ENCODE results near the gene TAX1BP3.
A peak's percentile ranks its signal among the peaks of the same experiment; 100 is the strongest.

Gene TAX1BP3

DNA sequence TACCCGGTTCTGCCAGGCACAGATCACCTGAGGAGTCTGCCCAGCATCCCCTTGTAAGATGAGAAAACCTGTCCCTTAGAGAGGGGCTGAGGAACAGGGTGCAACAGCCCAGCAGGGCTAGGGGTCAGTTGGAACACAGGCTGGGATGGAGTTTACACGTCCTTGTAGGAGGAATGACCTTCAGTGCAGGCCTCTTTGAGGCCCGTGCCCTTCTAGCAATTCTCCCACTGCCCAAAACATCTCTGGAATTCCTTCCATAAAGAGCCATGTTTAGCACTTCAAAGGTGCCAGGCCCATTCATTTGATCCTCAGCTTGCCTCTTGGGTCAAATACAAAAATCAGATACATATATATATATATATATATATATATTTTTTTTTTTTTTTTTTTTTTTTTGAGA, 27.4 kb downstream of the TAX1BP3 start:
- TF ChIP-seq, protein P1, sequence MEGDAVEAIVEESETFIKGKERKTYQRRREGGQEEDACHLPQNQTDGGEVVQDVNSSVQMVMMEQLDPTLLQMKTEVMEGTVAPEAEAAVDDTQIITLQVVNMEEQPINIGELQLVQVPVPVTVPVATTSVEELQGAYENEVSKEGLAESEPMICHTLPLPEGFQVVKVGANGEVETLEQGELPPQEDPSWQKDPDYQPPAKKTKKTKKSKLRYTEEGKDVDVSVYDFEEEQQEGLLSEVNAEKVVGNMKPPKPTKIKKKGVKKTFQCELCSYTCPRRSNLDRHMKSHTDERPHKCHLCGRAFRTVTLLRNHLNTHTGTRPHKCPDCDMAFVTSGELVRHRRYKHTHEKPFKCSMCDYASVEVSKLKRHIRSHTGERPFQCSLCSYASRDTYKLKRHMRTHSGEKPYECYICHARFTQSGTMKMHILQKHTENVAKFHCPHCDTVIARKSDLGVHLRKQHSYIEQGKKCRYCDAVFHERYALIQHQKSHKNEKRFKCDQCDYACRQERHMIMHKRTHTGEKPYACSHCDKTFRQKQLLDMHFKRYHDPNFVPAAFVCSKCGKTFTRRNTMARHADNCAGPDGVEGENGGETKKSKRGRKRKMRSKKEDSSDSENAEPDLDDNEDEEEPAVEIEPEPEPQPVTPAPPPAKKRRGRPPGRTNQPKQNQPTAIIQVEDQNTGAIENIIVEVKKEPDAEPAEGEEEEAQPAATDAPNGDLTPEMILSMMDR (IDR thresholded peaks at IDR 0.05; ENCODE audit: insufficient read depth, low read length, missing control alignments): no peak
- DNase-seq (ENCODE audit: low read depth, low spot score): no peak
- CTCF ChIA-PET: interaction anchor here (5.4 kb wide), 1 partner anchor 7 kb away, joined by 40 read pairs; no protein-coding TSS in a partner anchor
- H3K4me3 ChIP-seq (ENCODE audit: low read depth, low read length): no peak overlapping the region
- POLR2A ChIA-PET: interaction anchor here (0.6 to 1.0 kb wide), 1 partner anchor 27 kb away, joined by 3 to 5 read pairs; no protein-coding TSS in a partner anchor

DNA sequence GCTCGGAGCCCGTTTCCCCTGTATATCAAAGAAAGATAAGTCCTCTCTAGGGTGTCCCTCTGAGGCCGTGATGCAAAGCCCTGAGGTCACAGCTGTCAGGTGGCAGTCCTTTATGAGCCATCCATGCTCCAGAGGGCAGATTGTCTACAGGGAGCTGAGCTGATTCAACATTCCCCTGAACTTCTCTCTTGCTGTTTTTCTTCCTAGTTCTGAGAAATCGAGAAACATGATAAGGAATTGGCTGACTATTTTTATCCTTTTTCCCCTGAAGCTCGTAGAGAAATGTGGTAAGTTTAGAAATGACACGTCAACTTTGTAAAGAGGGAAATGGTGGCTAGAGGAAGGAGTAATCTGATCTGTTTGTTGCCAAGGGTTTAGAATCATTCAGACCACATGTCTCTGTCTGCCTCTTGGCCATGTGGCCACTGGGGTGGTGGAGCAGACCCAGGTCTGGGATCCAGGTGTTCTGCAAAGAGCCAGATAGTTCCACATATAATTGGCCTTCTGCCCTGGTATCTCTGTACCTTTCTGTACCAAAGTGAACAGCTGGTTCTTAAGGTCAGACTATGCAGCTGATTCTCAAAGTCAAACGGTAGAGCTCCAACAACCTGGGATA, 28.3 kb downstream of the TAX1BP3 start:
- CTCF ChIA-PET: interaction anchor here (0.8 to 5.4 kb wide), 3 partner anchors 8 to 104 kb away, joined by 3 to 40 read pairs (median 3); no protein-coding TSS in a partner anchor
- DNase-seq (ENCODE audit: low read depth, low spot score): peak; percentile 44
- POLR2A ChIA-PET: interaction anchor here (1.0 kb wide), 1 partner anchor 28 kb away, joined by 5 read pairs; no protein-coding TSS in a partner anchor
- no peak overlapping the region for H3K4me3 ChIP-seq (ENCODE audit: low read depth, low read length)
- TF ChIP-seq, protein P1 (IDR thresholded peaks at IDR 0.05; ENCODE audit: insufficient read depth, low read length, missing control alignments): no peak

DNA sequence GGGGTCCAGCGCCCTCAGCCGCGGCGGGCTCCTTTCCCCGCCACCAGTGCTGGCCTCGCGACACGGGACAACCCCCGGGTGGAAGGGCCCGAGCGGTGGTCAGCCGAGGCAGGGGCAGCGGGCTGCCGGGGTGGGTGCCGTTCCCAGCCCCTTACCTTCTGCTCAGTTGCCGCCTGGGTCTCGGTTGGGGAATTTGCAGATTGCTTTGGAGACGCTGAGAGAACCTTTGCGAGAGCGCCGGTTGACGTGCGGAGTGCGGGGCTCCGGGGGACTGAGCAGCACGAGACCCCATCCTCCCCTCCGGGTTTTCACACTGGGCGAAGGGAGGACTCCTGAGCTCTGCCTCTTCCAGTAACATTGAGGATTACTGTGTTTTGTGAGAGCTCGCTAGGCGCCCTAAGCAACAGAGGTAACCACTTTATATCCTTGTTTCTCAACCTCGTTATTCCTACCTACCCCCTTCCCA, 31.4 kb downstream of the TAX1BP3 start:
- ChIA-PET CTCF (interaction anchor here (1.2 to 5.4 kb wide), 2 partner anchors 11 to 101 kb away, joined by 3 to 40 read pairs; no protein-coding TSS in a partner anchor), POLR2A (interaction anchor here (1.4 kb wide), 2 partner anchors 31 to 86 kb away, joined by 4 to 11 read pairs; partner anchors contain the start of genes EMC6, HASPIN and TAX1BP3)
- DNase-seq (ENCODE audit: low read depth, low spot score): no peak
- TF ChIP-seq, protein P1 (IDR thresholded peaks at IDR 0.05; ENCODE audit: insufficient read depth, low read length, missing control alignments): no peak
- peak overlapping the region; percentile 89 for H3K4me3 ChIP-seq (ENCODE audit: low read depth, low read length)

DNA sequence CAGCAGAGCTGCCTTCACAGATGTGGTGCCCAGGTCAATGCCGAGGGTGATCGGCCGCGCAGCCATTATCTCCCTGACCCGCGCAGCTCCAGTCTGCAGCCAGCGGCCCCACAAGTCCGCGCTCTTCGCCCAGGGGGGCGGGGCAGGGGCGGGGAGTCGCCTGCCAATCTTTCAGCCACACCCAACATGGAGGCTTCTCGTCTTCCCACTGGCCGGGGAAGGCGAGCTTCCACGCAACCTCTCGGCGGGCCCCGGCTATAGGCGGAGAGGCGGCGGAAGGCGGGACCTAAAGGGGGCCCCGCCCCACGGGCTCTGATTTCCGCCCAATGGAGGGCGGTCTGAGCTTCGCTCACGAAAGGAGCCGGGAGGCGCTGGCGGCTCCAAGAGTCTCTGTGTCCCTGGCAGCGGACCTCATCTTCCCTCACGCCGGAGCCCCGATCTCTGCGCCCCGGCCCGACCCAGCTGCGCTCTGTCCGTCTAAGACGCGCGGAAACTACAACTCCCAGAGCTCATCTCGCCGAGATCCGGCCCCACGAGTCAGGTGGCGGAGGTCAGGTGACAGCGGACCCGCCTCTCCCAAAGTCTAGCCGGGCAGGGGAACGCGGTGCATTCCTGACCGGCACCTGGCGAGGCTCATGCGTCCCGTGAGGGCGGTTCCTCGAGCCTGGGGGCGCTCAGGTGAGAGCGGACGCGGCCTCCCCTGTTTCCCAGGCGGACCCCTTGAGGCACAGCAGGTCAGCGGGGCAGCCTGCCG, 32.0 kb downstream of the TAX1BP3 start, which contains the start of the genes CTNS and SHPK:
Gene CTNS, plus strand, starts transcription at position 607 of the 754 bp plus-strand sequence. CDS start 3,447 bp downstream, outside the sequence.
Gene SHPK, minus strand, starts transcription at position 97 of the 754 bp plus-strand sequence. Its CDS starts 31 bp downstream, at position 66.
- POLR2A ChIA-PET: interaction anchor here (0.7 to 1.4 kb wide), 7 partner anchors 11 to 87 kb away, joined by 3 to 11 read pairs (median 4); partner anchors contain the start of genes EMC6, HASPIN and TAX1BP3
- CTCF ChIA-PET: interaction anchor here (5.4 kb wide), 1 partner anchor 12 kb away, joined by 40 read pairs; no protein-coding TSS in a partner anchor
- TF ChIP-seq, protein P1 (IDR thresholded peaks at IDR 0.05; ENCODE audit: insufficient read depth, low read length, missing control alignments): no peak
- peak; percentile 70 for DNase-seq (ENCODE audit: low read depth, low spot score)
- peak within 1 kb of the TSS; percentile 89 for H3K4me3 ChIP-seq (ENCODE audit: low read depth, low read length)

DNA sequence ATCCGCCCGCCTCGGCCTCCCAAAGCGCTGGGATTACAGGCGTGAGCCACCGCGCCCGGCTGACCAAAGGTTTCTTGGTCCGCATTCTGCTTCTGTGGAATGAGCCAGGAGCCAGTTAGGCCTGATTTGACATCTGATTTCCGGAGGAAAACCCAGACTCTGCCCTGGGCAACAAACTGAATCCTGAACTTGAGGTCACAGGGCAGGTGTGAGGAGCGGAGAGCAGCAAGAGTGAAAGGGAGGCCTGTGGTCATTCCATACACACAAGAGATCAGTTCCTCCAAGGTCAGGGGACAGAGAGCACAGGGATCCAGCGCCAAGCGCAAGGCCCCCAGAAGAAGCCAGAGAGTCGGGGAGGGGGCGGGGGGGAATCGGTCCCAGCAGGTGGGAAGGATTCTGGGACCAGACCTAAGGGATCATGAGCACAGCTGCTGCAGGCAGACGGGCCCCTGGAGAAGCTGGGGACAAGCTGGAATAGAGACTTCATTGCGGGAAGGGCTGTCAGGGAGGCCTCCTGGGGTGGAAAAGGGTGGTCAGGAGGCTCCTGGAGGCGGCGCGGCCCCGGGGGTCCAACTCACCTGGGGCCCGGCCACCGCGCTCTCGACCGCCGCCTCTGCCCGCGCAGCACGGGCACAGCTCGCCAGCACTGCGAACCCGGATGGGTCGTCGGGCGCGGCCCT, 32.8 kb downstream of the TAX1BP3 start:
- ChIA-PET POLR2A (interaction anchor here (0.8 to 1.4 kb wide), 5 partner anchors 14 to 88 kb away, joined by 3 to 11 read pairs (median 4); partner anchors contain the start of genes EMC6, HASPIN and TAX1BP3), CTCF (interaction anchor here (5.4 kb wide), 1 partner anchor 13 kb away, joined by 40 read pairs; no protein-coding TSS in a partner anchor)
- TF ChIP-seq, protein P1 (IDR thresholded peaks at IDR 0.05; ENCODE audit: insufficient read depth, low read length, missing control alignments): no peak
- DNase-seq (ENCODE audit: low read depth, low spot score): no peak
- H3K4me3 ChIP-seq (ENCODE audit: low read depth, low read length): peak overlapping the region; percentile 89

All from AG04449 (cell line).